GM21576 (cell line): ENCODE data around the gene ARHGEF7.
"Not testable (repeated sequence)": the region's sequence is repeated elsewhere in the genome, so short reads cannot be mapped to it uniquely, and the experiment has no call there.

Experiments
- ATAC-seq: cut with Tn5 transposase; IDR thresholded peaks from one replicate; pipeline ENCODE4 v1.9.1; 2021; ENCODE audit warnings: mild to moderate bottlenecking, moderate library complexity; ENCODE audit not compliant: unreplicated experiment

The ARHGEF7 gene

DNA sequence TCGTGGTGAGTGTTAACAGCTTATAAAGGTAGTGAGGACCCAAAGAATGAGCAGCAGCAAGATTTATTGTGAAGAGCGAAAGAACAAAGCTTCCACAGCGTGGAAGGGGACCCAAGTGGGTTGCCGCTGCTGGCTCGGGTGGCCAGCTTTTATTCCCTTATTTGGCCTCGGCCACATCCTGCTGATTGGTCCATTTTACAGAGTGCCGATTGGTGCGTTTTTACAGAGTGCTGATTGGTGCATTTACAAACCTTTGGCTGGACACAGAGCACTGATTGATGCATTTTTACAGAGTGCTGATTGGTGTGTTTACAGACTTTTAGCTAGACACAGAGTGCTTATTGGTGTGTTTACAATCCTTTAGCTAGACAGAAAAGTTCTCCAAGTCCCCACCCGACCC, 74.4 kb downstream of the ARHGEF7 start:
- not testable (repeated sequence) for ATAC-seq

DNA sequence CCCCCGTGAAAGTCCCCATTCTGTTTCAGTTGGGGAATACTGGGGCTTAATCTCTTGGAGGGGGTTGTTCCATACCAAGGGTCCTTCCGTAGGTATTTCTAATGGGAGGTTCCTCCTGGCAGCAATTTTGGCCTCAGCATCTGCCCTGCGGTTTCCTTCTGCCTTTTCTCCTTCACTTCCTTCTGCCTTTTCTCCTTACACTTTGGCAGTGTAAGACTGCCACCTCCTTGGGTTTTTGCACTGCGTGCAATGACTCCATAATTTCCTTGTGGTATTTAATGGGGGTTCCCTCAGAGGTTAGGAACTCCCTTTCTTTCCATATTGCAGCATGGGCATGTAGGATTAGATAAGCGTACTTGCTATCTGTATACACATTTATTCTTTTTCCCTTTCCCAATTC, 78.1 kb downstream of the ARHGEF7 start:
- ATAC-seq = not testable (repeated sequence)

DNA sequence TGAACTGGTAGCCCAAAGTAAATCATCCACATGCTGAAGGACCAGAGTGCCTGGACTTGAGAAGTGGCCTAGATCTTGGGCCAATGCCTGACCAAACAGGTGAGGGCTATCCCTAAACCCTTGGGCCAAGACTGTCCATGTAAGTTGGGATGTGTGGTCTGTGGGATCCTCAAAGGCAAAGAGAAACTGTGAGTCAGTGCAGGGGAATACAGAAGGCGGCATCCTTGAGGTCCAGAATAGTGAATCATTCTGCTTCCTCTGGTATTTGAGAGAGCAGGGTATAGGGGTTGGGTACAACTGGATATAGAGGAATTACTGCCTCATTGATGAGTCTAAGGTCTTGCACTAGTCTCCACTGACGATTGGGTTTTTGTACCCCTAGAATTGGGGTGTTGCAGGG, 79.5 kb downstream of the ARHGEF7 start:
- ATAC-seq = not testable (repeated sequence)

DNA sequence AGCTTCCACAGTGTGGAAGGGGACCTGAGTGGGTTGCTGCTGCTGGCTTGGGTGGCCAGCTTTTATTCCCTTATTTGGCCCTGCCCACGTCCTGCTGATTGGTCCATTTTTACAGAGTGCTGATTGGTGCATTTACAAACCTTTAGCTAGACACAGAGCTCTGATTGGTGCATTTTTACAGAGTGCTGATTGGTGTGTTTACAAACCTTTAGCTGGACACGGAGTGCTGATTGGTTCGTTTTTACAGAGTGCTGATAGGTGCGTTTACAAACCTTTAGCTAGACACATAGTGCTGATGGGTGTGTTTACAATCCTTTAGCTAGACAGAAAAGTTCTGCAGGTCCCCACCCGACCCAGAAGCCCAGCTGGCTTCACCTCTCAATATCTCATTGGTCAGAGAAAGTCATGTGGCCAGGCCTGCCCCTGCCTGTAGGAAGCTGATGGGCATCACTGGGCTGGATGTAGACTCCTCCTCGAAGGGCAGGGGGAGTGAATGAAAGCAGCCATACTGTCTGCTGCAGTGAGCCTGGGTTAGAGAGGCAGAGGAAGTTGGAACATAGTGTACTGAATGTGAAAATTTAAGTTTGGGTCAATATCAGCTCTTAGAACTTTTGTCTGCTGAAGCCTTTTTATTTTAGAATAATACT, 83.7 kb downstream of the ARHGEF7 start:
- not testable (repeated sequence) for ATAC-seq

DNA sequence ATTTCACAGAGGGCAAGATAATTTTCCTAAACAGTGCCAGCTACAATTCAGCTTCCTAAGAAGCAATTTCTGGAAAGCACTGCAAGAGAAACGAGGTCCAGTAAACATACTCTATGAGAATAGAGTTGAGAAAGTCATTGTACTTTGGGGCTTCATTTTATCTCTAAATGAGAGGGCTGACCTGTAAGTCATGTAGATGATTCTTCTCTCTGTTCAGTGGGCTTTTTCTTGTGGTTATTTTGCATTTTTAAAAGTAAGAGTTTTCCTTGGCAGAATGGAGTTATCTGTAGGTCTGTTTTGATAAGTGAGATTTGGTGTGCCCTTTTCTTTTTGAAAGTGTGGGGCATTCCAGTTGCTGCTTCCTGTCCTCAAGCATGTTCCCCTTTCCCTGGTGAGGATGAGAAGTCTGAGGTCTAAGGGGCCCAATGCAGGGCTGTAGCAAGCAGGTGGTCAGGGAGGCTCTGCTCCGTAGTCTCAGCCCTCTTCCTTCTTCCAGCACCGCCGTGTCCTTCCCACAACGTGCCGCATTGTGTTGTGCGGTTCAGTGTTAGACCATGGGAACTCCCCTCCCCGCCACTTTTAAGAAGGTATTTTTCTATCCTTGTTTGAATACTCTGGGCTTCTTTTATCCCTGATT, 86.3 kb downstream of the ARHGEF7 start:
- no peak for ATAC-seq

DNA sequence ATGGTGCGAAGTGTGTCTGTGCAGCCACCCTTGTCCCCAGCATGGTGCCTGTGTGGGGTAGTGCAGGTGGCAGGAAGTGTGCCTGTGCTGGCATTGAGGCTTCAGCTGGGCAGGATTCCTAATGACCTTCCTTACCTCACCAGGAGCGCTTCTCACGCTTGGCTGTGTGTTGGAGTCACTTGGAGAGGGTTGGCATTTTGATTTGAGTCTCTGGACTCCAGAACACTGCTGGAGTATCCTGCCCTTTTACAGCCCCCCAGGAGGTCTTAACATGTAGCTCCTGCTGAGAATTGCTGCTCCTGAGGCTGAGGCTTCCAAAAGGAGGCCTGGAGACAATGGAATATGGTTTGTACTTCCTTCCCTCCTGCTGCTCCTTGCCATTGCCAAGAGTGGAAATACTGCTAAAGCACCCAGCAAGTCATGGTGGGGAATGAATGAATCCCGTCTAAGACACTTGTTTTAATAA, 87.1 kb downstream of the ARHGEF7 start:
- no peak for ATAC-seq

DNA sequence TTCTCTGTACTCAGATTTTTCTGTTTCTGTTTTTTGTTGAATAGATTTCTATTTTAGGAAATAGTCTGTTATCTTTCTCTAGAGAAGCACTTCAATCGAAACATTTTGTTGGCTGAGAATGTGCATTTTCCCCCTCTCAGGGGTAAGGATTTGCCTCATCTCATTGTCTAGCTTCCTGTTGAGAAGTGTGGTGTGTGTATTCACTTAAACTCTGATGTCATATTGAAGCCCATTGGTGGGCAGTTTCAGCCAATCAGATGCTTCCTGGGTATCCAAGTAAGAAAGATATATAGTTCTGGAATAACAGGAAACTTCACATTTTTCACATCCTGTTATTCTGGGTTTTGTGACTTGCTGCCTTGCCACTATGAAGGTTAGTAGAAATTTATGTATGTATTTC, 87.6 kb downstream of the ARHGEF7 start:
- ATAC-seq = peak; percentile 76

DNA sequence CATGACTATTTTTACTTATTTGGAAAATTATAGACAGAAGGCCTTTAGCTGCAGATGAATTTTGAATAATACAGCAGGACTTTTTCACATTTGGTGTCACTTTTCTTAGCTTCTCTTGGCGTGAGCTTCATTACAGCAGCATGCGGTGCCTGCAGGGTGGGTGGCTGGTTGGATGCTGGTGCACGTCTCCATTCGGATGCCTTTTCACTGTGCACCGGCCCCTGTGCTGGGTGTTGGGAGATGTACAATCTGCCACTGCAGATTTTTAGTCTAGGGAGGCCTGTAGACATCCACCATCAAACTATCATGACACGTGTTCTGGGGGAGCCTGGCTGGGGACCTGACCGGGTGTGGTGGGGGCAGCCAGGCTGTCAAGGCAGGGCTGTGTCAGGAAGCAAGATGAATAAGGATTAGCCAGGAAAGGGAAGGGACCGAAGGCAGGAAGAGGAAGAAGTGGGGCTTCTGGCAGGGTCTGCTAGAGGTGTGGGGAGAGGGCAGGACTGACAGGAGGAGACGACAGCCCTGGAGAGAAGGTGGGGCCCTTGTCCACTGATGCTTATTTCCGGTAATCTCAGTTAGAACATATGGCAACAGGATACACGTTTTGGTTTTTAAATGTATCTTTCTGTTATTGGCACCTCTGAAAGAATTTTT, 88.8 kb downstream of the ARHGEF7 start:
- ATAC-seq = no peak

DNA sequence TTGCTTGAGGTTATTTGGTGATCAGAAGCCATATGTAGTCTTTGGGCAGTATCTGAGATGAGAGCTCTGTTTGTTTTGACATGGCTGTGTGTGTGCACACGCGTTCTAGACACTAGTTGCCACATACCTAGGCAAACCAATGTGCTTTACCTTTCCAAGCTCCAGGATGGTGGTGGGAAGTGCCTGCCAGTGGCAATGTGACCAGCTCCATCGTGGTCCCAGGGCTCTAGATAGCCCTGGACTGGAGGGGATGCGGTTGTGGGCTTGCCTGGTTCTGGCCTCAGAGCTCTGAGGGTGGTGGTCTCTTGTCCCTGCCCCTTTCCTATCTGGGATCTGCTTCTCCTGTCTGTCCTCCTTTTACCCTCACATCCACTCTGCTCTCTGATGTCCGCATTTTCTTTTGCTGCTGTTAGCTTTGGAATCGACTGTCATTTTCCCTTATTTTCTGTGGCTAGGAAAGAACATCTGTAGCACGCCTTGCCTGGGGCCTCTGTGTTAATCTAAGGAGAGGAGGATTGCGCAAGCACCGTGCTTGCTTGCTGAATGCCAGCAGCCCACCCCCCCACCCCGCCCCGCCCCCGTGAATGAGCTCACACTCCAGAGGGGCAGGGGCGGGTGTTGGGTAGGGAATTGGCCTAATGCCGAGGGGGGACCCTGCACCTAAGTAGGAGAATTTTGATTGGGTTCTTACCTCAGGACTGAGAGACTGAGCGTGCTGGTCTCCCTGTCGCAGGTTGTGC, 89.5 kb downstream of the ARHGEF7 start:
- no peak for ATAC-seq

DNA sequence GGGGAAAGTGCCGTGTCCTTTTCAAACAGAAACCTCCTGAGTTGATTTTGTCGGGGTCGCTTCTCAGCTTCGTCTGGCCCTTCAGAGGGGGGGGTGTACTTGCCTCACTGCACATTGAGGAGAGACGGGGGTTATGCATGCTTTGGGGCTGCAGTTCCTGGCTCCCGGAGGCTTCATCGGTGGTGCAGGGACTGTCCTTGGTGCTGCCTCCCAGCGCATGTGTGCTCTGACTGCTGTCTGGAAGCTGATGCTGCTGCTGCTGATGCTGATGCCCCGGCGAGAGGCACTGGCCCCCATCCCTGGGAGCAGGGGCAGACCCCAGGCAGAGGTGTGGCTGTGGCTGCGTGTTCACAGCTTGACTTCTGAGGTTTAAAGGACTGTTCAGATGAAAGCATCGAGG, 91.0 kb downstream of the ARHGEF7 start:
- ATAC-seq = no peak

DNA sequence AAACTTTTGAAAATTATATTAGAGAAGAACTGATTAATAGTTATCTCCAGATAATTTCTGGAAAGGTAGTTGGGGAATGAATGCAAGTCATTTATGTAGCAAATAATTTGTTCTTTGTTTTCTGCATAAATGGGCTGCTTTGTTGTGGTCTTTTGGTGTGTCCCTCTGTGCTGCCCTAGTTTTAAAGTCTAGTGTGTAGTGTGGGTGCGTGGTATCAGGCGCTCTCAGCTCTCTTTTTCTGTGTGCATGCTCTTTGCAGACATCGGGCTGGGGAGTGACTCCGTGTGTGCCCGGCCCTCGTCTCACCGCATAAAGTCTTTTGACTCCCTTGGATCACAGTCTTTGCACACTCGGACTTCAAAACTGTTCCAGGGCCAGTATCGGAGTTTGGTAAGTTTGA, 94.5 kb downstream of the ARHGEF7 start:
- ATAC-seq = no peak

DNA sequence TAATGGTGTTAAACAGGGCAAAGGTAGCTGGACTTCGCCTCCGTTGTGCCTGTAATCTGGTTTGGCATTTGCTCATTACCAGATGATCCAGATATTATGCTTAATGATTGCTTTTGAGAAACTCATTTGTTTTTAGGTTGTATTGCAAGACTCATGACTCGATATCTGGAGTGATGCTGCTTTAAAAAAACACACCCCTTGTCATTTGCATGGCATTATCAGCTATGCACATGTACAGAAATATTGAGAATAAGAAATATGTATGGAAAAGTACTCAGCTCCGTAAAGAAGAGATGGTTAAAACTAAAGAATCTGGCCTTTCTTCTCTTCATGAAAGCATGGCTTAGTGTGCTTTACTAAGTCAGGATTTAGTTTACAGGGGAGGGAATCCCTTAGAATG, 95.0 kb downstream of the ARHGEF7 start:
- no peak for ATAC-seq

DNA sequence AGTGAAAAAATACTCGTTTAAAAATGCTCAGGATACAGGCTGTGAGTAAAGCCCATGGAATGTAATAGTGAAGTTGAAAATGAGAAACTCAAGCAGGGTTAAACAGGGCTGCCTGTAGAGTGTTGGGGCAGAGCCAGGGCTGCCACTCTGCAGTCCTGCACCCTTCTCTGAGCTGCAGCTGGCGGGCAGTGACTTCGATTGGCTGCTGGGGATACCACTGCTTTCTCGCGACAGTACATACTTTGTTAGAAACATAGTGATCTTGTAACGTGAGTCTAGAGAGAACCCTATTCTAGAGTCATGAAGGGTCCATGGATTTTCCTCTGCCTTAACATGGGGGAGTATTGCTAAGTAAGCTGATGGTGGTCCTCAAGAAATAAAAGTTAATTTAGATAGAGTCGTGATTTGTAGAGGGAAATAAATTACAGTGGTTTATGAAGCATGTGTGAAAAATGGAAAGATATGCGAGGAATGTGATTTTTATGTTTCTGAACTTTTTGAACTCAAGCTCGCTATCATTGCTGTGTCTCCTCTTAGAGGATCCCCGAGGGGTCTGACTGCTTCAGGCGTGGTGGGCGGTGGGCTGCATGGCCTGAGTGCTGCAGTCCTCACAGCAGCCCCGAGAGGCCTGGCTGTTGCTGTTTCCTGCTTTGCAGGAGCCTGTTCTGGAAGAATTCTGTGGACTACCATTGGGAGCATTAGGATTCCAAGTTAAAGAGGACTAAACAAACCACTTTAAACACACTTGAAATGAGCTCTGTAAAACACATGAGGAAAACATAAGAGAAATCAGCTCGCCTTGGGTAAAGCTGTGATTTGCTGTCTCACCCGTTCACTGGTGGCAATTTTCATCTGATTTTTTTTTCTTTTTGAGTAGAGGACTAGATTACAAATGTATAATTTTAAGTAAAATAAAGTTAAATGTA, 95.7 kb downstream of the ARHGEF7 start:
- ATAC-seq = no peak

DNA sequence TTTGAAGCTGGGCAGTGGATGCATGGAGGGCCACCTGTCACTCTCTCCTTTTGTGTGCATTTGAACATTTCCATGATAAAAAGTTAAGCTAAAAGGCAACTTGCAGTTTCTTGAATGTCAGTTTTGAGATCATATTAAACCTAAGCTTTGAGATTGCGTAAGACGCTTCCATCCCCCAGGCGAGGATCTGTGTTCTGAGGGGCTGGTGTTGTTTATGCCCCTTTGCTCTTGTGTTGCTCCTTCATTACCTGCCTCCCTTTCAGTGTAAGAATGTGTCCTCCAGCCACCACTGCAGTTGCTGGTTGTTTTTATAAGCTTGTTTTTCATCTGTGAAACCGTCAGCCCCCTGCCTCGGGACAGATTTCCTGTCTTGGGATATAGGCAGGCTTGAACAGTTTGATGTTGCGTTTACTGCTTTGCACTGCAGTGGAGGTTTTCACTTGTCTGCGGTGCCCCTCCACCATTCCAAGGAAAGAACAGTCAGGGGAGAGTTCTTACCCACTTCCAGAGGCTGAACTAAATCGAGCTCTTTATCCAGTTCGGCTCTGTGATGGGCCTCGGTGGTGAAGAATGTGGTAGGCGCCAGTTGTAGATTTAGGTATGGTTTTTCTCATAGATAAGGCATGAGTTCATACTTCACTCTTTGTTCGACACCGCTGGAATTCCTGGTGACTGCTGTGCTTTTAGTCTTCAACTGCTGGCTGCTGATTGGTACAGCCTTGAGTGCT, 96.8 kb downstream of the ARHGEF7 start:
- no peak for ATAC-seq

DNA sequence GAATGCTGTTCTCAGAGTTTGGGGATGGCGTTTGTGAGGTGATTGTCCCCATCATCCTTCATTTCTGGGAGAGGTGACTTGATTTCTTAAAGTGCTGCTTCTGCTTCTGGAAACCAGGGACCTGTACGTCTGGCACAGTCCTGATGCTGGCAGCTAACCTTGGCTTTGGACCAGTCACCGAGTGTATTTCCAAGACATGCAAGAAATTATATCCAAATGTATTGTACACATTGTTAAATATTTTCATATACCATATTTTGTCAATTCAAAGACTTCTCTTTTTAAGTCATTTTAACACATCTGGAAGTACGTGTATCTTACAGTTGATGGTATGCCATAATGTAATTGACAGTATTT, 97.4 kb downstream of the ARHGEF7 start:
- ATAC-seq = no peak

DNA sequence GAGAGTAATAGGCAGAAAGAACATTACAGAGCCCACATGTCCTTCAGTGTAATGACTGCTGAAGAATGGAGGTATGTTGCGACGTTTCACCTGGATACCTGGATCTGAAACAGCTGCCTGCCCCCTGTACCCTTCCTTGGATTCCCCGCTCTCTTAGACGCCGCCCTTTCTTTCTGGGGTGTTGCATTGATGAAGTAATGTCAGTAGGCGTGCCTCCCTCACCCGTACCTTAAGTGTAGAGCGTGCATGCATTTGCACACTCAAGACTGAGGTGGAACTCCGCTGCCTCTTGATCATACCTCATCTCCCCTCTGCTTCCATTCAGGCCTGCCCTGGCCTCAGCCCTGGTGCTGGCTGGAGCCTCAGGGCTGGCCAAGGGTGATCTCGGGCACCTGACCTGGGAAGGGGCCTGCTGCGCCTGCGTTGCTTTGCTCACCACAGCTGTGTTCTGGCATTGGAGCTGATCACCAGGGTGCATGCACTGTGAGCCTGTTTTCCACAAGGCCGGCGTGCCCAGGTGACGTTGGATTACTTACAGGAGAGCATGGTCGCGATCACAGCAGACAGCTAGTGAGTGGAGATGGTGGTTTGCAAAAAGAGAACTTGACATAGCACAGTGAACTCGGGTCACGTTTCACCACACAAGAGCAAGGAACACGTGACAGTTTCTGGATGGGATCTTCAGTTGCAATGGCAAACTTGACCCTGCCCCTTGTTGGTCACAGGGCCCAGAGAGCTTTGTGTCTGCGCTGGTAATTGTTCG, 99.0 kb downstream of the ARHGEF7 start:
- ATAC-seq = no peak

DNA sequence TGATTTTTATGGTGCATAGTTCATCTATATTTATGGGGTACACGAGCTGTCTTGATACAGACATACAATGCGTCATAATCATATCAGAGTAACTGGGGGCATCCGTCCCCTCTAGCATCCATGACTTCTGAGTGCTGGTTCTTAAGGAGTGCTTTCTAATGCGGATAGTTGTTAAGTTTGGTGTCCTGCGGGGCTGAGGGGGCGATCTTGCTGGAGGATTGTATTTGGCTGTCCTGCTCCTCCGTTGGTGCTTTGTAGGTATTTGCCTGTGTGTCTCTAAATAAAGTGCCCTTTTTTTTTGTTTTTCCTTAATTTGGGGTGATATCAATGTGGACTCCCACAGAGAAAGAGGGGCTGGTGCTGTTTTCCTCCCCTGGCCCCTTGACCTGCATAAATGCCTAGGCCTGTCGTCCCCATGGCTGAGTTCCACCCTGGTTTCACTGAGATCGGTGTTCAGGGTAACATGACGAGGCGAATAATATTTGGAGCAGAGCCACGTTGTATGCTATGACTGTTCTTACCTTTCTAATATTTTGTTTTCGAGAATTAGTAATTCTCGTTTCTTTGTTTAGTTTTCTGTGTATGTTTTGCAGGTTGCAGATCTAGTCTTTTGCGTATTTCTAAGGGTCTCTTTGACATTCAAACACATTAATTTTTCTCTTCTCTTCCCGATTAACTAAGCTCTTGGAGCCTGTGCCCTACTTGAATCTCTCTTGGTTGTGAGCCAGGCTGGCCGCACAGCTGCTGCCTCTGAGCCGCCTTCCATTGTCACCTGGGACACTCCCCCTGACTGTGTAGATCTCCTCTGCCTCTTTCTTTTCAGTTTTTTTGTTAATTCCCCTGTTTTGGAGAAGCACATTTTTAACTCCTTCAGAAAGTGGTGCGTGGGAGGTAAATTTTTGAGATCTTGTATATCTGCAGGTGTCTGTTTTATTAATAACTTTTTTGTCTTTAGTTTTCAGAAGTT, 100.3 kb downstream of the ARHGEF7 start:
- no peak for ATAC-seq
